Esophagus muscularis mucosa (tissue), 4 donors: ENCODE measurements around the gene TIMM22. TPM values are rescaled to one million over a fixed set of nuclear protein-coding genes. Genes with fewer than 3 reads are reported as not detected.

ENCODE experiments used
- DNase-seq: peaks from one replicate; pipeline ENCODE4 v3.0.0-alpha.2; 2017; ENCODE audit errors: extremely low spot score
- H3K27ac ChIP-seq, 4 donors: fragments of 200-600 bp; sonication (generic); replicated peaks in 1 of 4; 1 replicate in 3 of 4; 2 replicates in 1 of 4; pipeline ENCODE4 v1.5.1; 2016 to 2019; ENCODE audit warnings: mild to moderate bottlenecking in 1 of 4
- H3K27me3 ChIP-seq, 4 donors: fragments of 200-600 bp; sonication (generic); one replicate each; pipeline versions ENCODE4 v1.5.1 to v1.6.0; 2016 to 2019
- H3K36me3 ChIP-seq, 4 donors: fragments of 200-600 bp; sonication (generic); one replicate each; pipeline ENCODE4 v1.5.1; 2016 to 2019
- H3K4me1 ChIP-seq, 4 donors: fragments of 200-600 bp; sonication (generic); one replicate each; pipeline ENCODE4 v1.5.1; 2016 to 2019
- H3K4me3 ChIP-seq, 4 donors: fragments of 200-600 bp; sonication (generic); 1 replicate in 2 of 4; 2 replicates in 2 of 4; pipeline ENCODE4 v1.5.1; 2016 to 2019; ENCODE audit warnings: mild to moderate bottlenecking in 4 of 4, moderate library complexity in 1 of 4
- H3K9me3 ChIP-seq, 4 donors: fragments of 200-600 bp; sonication (generic); 1 replicate in 3 of 4; 2 replicates in 1 of 4; pipeline ENCODE4 v1.5.1; 2016 to 2019
- CTCF ChIP-seq, 3 experiments: fragments of 200-600 bp in 2 of 3; fragments of 450-650 bp in 1 of 3; sonication (generic) in 2 of 3; IDR thresholded peaks; one replicate each; pipeline ENCODE4 v1.5.1; 2017 to 2019; ENCODE audit warnings: antibody characterized with exemption in 3 of 3, mild to moderate bottlenecking in 2 of 3, moderate library complexity in 1 of 3
- EP300 ChIP-seq: sonication (generic); formaldehyde crosslinking; IDR thresholded peaks from one replicate; pipeline ENCODE4 v1.6.1; 2017; ENCODE audit warnings: antibody characterized with exemption
- POLR2A ChIP-seq: fragments of 450-650 bp; IDR thresholded peaks from one replicate; pipeline ENCODE4 v1.6.1; 2017; ENCODE audit warnings: antibody characterized with exemption, moderate library complexity, mild to moderate bottlenecking, low read depth
- POLR2AphosphoS5 ChIP-seq, 2 donors: sonication (generic); formaldehyde crosslinking; IDR thresholded peaks; one replicate each; pipeline ENCODE4 v1.6.1; 2017; ENCODE audit warnings: antibody characterized with exemption in 2 of 2
- WGBS: methylation state at CpG from one replicate; pipeline ENCODE4 v1.1.5; 2018; 5-methylcytosine and 5-hydroxymethylcytosine counted together
- intact Hi-C: fragments of 100-400 bp; cut with DNase I; formaldehyde crosslinking; loops from one replicate; pipeline ENCODE4 v1.15.1; 2023
- total RNA-seq, 4 donors: library from RNA; depleted of rRNA; stranded (reverse); fragments of >200 nt; gene quantifications; one replicate each; pipeline versions ENCODE4 v1.1.0 to v1.2.1, GENCODE V29; 2016

Gene TIMM22
- total RNA-seq, 4 donors from 2014 or later = 14.1 to 17.9 (median 15.8) TPM

GRCh38 chr17:1005361-1005946, 8.5 kb downstream of the TIMM22 start:
- WGBS = 26% methylated on average over 19 of the region's 23 CpGs
- H3K9me3 ChIP-seq = no peaks in the 10 kb centered on the region
- intact Hi-C loops = no loop called here
- H3K27me3 ChIP-seq = no peaks in the 10 kb centered on the region
- peaks cover 80 to 99% (median 94%) of the 10 kb centered on the region in 4 donors for H3K4me1 ChIP-seq
- H3K4me3 ChIP-seq = peak overlapping the region in 3 of 4 donors; percentile 18 to 32 (median 25)
- H3K27ac ChIP-seq = peak overlapping the region; percentile 81 to 92 (median 88)
- TF ChIP-seq EP300 = no peak
- TF ChIP-seq POLR2A = no peak
- TF ChIP-seq POLR2AphosphoS5 (IDR thresholded peaks at IDR 0.05) = peak in 1 of 2 donors; percentile 55
- peaks cover 12 to 92% (median 54%) of the 10 kb centered on the region in 4 donors for H3K36me3 ChIP-seq
- DNase-seq = no peak

- TF ChIP-seq CTCF (IDR thresholded peaks at IDR 0.05) (no peak), POLR2AphosphoS5 (IDR thresholded peaks at IDR 0.05) (no peak), POLR2A (no peak), EP300 (no peak)
- no peak for DNase-seq
- WGBS = 76% methylated on average over 5 of the region's 16 CpGs
- peak overlapping the region in 3 of 4 donors; percentile 18 to 32 (median 25) for H3K4me3 ChIP-seq
- H3K9me3 ChIP-seq = no peaks in the 10 kb centered on the region
- H3K27me3 ChIP-seq = no peaks in the 10 kb centered on the region
- intact Hi-C loops = no loop called here
- H3K4me1 ChIP-seq = peaks cover 74 to 97% (median 92%) of the 10 kb centered on the region in 4 donors
- peak overlapping the region; percentile 81 to 92 (median 88) for H3K27ac ChIP-seq
- peaks cover 18 to 92% (median 56%) of the 10 kb centered on the region in 4 donors for H3K36me3 ChIP-seq
Observed at GRCh38 chr17:1006054-1006453, 9.1 kb downstream of the TIMM22 start.

- peak overlapping the region; percentile 71 to 80 (median 76) for H3K27ac ChIP-seq
- H3K9me3 ChIP-seq = no peaks in the 10 kb centered on the region
- peaks cover 60 to 83% (median 79%) of the 10 kb centered on the region in 4 donors for H3K4me1 ChIP-seq
- intact Hi-C loops = no loop called here
- no peak for TF ChIP-seq POLR2A
- TF ChIP-seq CTCF (IDR thresholded peaks at IDR 0.05) = no peak
- no peak for TF ChIP-seq EP300
- no peak for TF ChIP-seq POLR2AphosphoS5 (IDR thresholded peaks at IDR 0.05)
- 80% methylated on average over 13 of the region's 16 CpGs for WGBS
- H3K4me3 ChIP-seq = no peak overlapping the region
- no peaks in the 10 kb centered on the region for H3K27me3 ChIP-seq
- peaks cover 32 to 92% (median 63%) of the 10 kb centered on the region in 4 donors for H3K36me3 ChIP-seq
- no peak for DNase-seq
Observed at GRCh38 chr17:1007310-1008007, 10.5 kb downstream of the TIMM22 start.

GRCh38 chr17:1008008-1008761, 11.3 kb downstream of the TIMM22 start:
- no peak for DNase-seq
- intact Hi-C loops = no loop called here
- peaks cover 37 to 92% (median 70%) of the 10 kb centered on the region in 4 donors for H3K36me3 ChIP-seq

GRCh38 chr17:1009229-1010085, 12.5 kb downstream of the TIMM22 start:
- Histone ChIP-seq H3K4me3 (no peak overlapping the region), H3K9me3 (no peaks in the 10 kb centered on the region), H3K36me3 (peaks cover 37 to 85% (median 68%) of the 10 kb centered on the region in 4 donors), H3K27ac (peak overlapping the region; percentile 71 to 80 (median 76)), H3K27me3 (no peaks in the 10 kb centered on the region), H3K4me1 (peaks cover 40 to 63% (median 59%) of the 10 kb centered on the region in 4 donors)
- TF ChIP-seq POLR2A = no peak
- no peak for TF ChIP-seq CTCF (IDR thresholded peaks at IDR 0.05)
- TF ChIP-seq POLR2AphosphoS5 (IDR thresholded peaks at IDR 0.05) = no peak
- no peak for TF ChIP-seq EP300
- 76% methylated on average over 14 of the region's 19 CpGs for WGBS
- intact Hi-C loops = no loop called here
- DNase-seq = no peak

More at GRCh38 chr17:1008008-1008761, 11.3 kb downstream of the TIMM22 start:
- Histone ChIP-seq H3K9me3 (no peaks in the 10 kb centered on the region), H3K4me1 (peaks cover 52 to 76% (median 71%) of the 10 kb centered on the region in 4 donors), H3K27me3 (no peaks in the 10 kb centered on the region), H3K27ac (peak overlapping the region; percentile 71 to 80 (median 76)), H3K4me3 (peak overlapping the region in 1 of 4 donors; percentile 28)
- TF ChIP-seq EP300 (no peak), POLR2AphosphoS5 (IDR thresholded peaks at IDR 0.05) (peak; percentile 24 to 59)
- 79% methylated on average over 13 of the region's 21 CpGs for WGBS
